Measurements from ENCODE around the gene KRTAP20-2.

DNA sequence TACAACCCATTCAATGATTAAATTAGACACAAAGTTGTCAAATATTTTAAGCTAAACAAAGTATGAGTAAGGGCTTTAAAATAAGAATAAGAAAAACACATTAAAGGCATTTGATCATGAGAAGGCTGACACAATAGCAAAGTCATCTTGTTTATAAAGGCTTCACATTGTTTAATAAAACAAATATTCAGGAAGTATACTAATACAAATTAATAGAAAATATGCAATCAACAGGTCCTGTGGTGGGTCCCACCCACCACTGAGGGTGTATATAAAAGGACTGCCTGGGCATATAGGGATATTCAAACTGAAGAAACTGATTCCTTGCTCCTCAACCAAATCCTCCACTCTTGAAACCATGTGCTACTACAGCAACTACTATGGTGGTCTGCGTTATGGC is at the start of gene KRTAP20-2:
- TF ChIP-seq EZH2phosphoT487 (IDR thresholded peaks at IDR 0.05; ENCODE audit: borderline replicate concordance), result no peak
- TF ChIP-seq, protein P1, sequence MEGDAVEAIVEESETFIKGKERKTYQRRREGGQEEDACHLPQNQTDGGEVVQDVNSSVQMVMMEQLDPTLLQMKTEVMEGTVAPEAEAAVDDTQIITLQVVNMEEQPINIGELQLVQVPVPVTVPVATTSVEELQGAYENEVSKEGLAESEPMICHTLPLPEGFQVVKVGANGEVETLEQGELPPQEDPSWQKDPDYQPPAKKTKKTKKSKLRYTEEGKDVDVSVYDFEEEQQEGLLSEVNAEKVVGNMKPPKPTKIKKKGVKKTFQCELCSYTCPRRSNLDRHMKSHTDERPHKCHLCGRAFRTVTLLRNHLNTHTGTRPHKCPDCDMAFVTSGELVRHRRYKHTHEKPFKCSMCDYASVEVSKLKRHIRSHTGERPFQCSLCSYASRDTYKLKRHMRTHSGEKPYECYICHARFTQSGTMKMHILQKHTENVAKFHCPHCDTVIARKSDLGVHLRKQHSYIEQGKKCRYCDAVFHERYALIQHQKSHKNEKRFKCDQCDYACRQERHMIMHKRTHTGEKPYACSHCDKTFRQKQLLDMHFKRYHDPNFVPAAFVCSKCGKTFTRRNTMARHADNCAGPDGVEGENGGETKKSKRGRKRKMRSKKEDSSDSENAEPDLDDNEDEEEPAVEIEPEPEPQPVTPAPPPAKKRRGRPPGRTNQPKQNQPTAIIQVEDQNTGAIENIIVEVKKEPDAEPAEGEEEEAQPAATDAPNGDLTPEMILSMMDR (conservative IDR thresholded peaks at IDR 0.05; ENCODE audit: low read length), result no peak

All from Loucy (cell line).